Astrocyte (in vitro differentiated cells and primary cell): Measurements from ENCODE around the gene CERS1. TPM values are rescaled to one million over a fixed set of nuclear protein-coding genes. Genes with fewer than 3 reads are reported as not detected.

Source experiments
- DNase-seq: peaks from one replicate; pipeline ENCODE4 v3.0.0-alpha.2; 2010; ENCODE audit warnings: low read depth
- FAIRE-seq: peaks from 2 replicates; lab custom pipeline; 2011; peaks lifted over from hg19 to GRCh38; lab: Jason Lieb, UNC
- H2AFZ ChIP-seq: 2 replicates; pipeline ENCODE4 v1.6.0; 2012; ENCODE audit warnings: low read depth, low read length, inconsistent platforms
- H3K27ac ChIP-seq: 2 replicates; pipeline ENCODE4 v1.5.1; 2011; ENCODE audit warnings: low read depth, low read length, inconsistent platforms
- H3K27me3 ChIP-seq: 2 replicates; pipeline ENCODE4 v1.6.0; 2011; ENCODE audit warnings: low read length, inconsistent platforms; ENCODE audit not compliant: insufficient read depth
- H3K36me3 ChIP-seq: 2 replicates; pipeline ENCODE4 v1.5.1; 2011; ENCODE audit warnings: low read length, inconsistent platforms; ENCODE audit not compliant: insufficient read depth
- H3K4me1 ChIP-seq: 2 replicates; pipeline ENCODE4 v1.5.1; 2011; ENCODE audit warnings: low read length, inconsistent platforms; ENCODE audit not compliant: insufficient read depth
- H3K4me2 ChIP-seq: 2 replicates; pipeline ENCODE4 v1.6.0; 2012; ENCODE audit warnings: low read length, inconsistent platforms
- H3K4me3 ChIP-seq: 2 replicates; pipeline ENCODE4 v1.5.1; 2011; ENCODE audit warnings: low read depth, mild to moderate bottlenecking, low read length, inconsistent platforms; ENCODE audit not compliant: insufficient read depth
- H3K79me2 ChIP-seq: 2 replicates; pipeline ENCODE4 v1.6.0; 2012; ENCODE audit warnings: mild to moderate bottlenecking, low read length, inconsistent platforms; ENCODE audit not compliant: insufficient read depth
- H3K9ac ChIP-seq: 2 replicates; pipeline ENCODE4 v1.6.0; 2012; ENCODE audit warnings: mild to moderate bottlenecking, low read length, inconsistent platforms
- H3K9me3 ChIP-seq: 2 replicates; pipeline ENCODE4 v1.5.1; 2012; ENCODE audit warnings: low read depth, mild to moderate bottlenecking, low read length, inconsistent platforms; ENCODE audit not compliant: insufficient read depth
- H4K20me1 ChIP-seq: 2 replicates; pipeline ENCODE4 v1.6.0; 2012; ENCODE audit warnings: low read length, inconsistent platforms; ENCODE audit not compliant: insufficient read depth
- H3K27ac Mint-ChIP-seq: one replicate; pipeline ENCODE4 v1.8.0; 2021; ENCODE audit warnings: mild to moderate bottlenecking, mixed read lengths; ENCODE audit not compliant: unreplicated experiment
- H3K27me3 Mint-ChIP-seq: one replicate; pipeline ENCODE4 v1.8.0; 2021; ENCODE audit warnings: low read depth, mixed read lengths; ENCODE audit not compliant: unreplicated experiment
- H3K36me3 Mint-ChIP-seq: one replicate; pipeline ENCODE4 v1.8.0; 2021; ENCODE audit warnings: low read depth, mixed read lengths; ENCODE audit not compliant: unreplicated experiment
- H3K4me1 Mint-ChIP-seq: one replicate; pipeline ENCODE4 v1.8.0; 2021; ENCODE audit warnings: low read depth, mixed read lengths; ENCODE audit not compliant: unreplicated experiment
- H3K4me3 Mint-ChIP-seq: one replicate; pipeline ENCODE4 v1.8.0; 2021; ENCODE audit warnings: mild to moderate bottlenecking, moderate library complexity, mixed read lengths; ENCODE audit not compliant: unreplicated experiment
- H3K9me3 Mint-ChIP-seq: one replicate; pipeline ENCODE4 v1.8.0; 2021; ENCODE audit warnings: mild to moderate bottlenecking, mixed read lengths; ENCODE audit not compliant: unreplicated experiment
- EZH2 ChIP-seq: IDR thresholded peaks from 2 replicates; pipeline ENCODE4 v1.6.1; 2012; ENCODE audit warnings: mild to moderate bottlenecking, low read length, inconsistent platforms; ENCODE audit not compliant: insufficient read depth
- total RNA-seq: library from RNA; stranded (reverse); gene quantifications from 2 replicates; pipeline ENCODE4 v1.2.1, GENCODE V29; 2021
- TF ChIP-seq, protein P1 (sequence below): IDR thresholded peaks from 2 replicates; pipeline ENCODE4 v1.5.1; 2011; ENCODE audit warnings: low read depth, mild to moderate bottlenecking, inconsistent platforms, low read length, moderate library complexity; ENCODE audit not compliant: insufficient read depth

Gene CERS1
- total RNA-seq, 1 donor from 2014 or later = 6.8 TPM

- H3K9me3 ChIP-seq = no peaks in the 10 kb centered on the region
- Mint-ChIP-seq H3K27me3 (no peaks in the 10 kb centered on the region), H3K36me3 (peaks cover 21% of the 10 kb centered on the region), H3K27ac (no peak overlapping the region), H3K4me1 (peaks cover 15% of the 10 kb centered on the region), H3K9me3 (no peaks in the 10 kb centered on the region), H3K4me3 (no peak overlapping the region)
- peaks cover 9% of the 10 kb centered on the region for H3K4me1 ChIP-seq
- H2AFZ ChIP-seq = no peak overlapping the region
- peaks cover 94% of the 10 kb centered on the region for H4K20me1 ChIP-seq
- H3K4me2 ChIP-seq = no peak overlapping the region
- H3K36me3 ChIP-seq = peaks cover 28% of the 10 kb centered on the region
- H3K27ac ChIP-seq = no peak overlapping the region
- peaks cover 51% of the 10 kb centered on the region for H3K79me2 ChIP-seq
- DNase-seq = no peak
- no peak overlapping the region for H3K4me3 ChIP-seq
- TF ChIP-seq EZH2 = no peak
- H3K9ac ChIP-seq = no peak overlapping the region
- no peaks in the 10 kb centered on the region for H3K27me3 ChIP-seq
- no peak for FAIRE-seq
Measured at GRCh38 chr19:18852648-18853047, 43.3 kb downstream of the CERS1 start.

DNA sequence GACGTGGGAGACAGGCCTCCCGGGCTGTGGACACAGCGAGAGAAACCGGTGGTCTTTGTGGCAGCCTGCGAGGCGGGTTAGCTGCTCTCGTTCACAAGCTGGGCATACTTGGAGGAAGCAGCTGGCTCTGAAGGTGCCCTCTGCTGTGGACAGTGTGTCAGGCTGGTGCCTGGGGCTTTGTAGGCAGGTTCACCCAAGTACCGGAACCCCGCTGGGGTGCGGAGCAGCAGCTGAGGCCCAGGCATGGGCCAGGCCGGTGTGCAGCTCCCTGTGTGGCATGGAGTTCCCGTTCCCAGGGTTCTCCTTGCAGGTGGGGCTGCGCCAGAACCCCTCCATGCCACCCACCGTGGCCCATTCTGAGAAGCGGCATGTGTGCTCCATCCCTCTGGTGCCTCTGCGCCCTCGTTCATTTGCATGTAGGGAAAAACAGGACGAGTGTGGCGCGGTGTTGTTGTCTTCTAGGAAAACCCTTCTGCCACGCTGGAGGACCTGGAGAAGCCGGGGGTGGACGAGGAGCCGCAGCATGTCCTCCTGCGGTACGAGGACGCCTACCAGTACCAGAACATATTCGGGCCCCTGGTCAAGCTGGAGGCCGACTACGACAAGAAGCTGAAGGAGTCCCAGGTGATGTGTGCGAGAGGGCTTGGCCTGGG, 44.2 kb downstream of the CERS1 start:
- no peaks in the 10 kb centered on the region for H3K27me3 ChIP-seq
- Mint-ChIP-seq H3K4me1 (peaks cover 20% of the 10 kb centered on the region), H3K36me3 (peaks cover 24% of the 10 kb centered on the region), H3K9me3 (no peaks in the 10 kb centered on the region), H3K4me3 (no peak overlapping the region), H3K27me3 (no peaks in the 10 kb centered on the region), H3K27ac (no peak overlapping the region)
- TF ChIP-seq, protein P1, sequence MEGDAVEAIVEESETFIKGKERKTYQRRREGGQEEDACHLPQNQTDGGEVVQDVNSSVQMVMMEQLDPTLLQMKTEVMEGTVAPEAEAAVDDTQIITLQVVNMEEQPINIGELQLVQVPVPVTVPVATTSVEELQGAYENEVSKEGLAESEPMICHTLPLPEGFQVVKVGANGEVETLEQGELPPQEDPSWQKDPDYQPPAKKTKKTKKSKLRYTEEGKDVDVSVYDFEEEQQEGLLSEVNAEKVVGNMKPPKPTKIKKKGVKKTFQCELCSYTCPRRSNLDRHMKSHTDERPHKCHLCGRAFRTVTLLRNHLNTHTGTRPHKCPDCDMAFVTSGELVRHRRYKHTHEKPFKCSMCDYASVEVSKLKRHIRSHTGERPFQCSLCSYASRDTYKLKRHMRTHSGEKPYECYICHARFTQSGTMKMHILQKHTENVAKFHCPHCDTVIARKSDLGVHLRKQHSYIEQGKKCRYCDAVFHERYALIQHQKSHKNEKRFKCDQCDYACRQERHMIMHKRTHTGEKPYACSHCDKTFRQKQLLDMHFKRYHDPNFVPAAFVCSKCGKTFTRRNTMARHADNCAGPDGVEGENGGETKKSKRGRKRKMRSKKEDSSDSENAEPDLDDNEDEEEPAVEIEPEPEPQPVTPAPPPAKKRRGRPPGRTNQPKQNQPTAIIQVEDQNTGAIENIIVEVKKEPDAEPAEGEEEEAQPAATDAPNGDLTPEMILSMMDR = no peak
- no peak for TF ChIP-seq EZH2
- H4K20me1 ChIP-seq = peaks cover 94% of the 10 kb centered on the region
- no peak overlapping the region for H3K27ac ChIP-seq
- H3K9ac ChIP-seq = no peak overlapping the region
- peaks cover 60% of the 10 kb centered on the region for H3K79me2 ChIP-seq
- no peaks in the 10 kb centered on the region for H3K9me3 ChIP-seq
- FAIRE-seq = no peak
- peaks cover 9% of the 10 kb centered on the region for H3K4me1 ChIP-seq
- peaks cover 28% of the 10 kb centered on the region for H3K36me3 ChIP-seq
- H3K4me2 ChIP-seq = no peak overlapping the region
- H2AFZ ChIP-seq = no peak overlapping the region
- no peak for DNase-seq
- no peak overlapping the region for H3K4me3 ChIP-seq

- H3K4me3 Mint-ChIP-seq = no peak overlapping the region
- Histone ChIP-seq H4K20me1 (peaks cover 93% of the 10 kb centered on the region), H2AFZ (no peak overlapping the region), H3K36me3 (peaks cover 20% of the 10 kb centered on the region), H3K4me3 (no peak overlapping the region), H3K9ac (no peak overlapping the region), H3K4me1 (peaks cover 9% of the 10 kb centered on the region), H3K27me3 (no peaks in the 10 kb centered on the region), H3K4me2 (no peak overlapping the region), H3K79me2 (peaks cover 69% of the 10 kb centered on the region), H3K27ac (no peak overlapping the region), H3K9me3 (no peaks in the 10 kb centered on the region)
- peaks cover 19% of the 10 kb centered on the region for H3K36me3 Mint-ChIP-seq
- no peaks in the 10 kb centered on the region for H3K9me3 Mint-ChIP-seq
- TF ChIP-seq, protein P1 = no peak
- TF ChIP-seq EZH2 = no peak
- H3K27ac Mint-ChIP-seq = no peak overlapping the region
- no peak for DNase-seq
- FAIRE-seq = no peak
- peaks cover 23% of the 10 kb centered on the region for H3K4me1 Mint-ChIP-seq
- H3K27me3 Mint-ChIP-seq = no peaks in the 10 kb centered on the region
Measured at GRCh38 chr19:18850471-18851375, 45.2 kb downstream of the CERS1 start.
